Spleen (tissue), 11 donors: ENCODE measurements around the gene DOCK9. TPM values are rescaled to one million over a fixed set of nuclear protein-coding genes. Genes with fewer than 3 reads are reported as not detected.
A peak's percentile ranks its signal among the peaks of the same experiment; 100 is the strongest.

Source experiments
- DNase-seq: peaks from one replicate; pipeline ENCODE4 v3.0.0-alpha.2; 2020
- H3K27ac ChIP-seq, 8 donors: fragments of 200-600 bp; sonication (generic) in 7 of 8; 1 replicate in 4 of 8; 2 replicates in 4 of 8; pipeline versions ENCODE4 v1.5.0 to v1.8.0; 2016 to 2021; ENCODE audit warnings: inconsistent platforms in 4 of 8, mild to moderate bottlenecking in 4 of 8, moderate library complexity in 1 of 8
- H3K27me3 ChIP-seq, 7 donors: fragments of 200-600 bp; sonication (generic) in 6 of 7; replicated peaks in 1 of 7; 1 replicate in 4 of 7; 2 replicates in 3 of 7; pipeline versions ENCODE4 v1.5.0 to v1.8.0; 2016 to 2021; ENCODE audit warnings: inconsistent platforms in 3 of 7, mild to moderate bottlenecking in 1 of 7
- H3K36me3 ChIP-seq, 6 donors: fragments of 200-600 bp; sonication (generic) in 5 of 6; 1 replicate in 4 of 6; 2 replicates in 2 of 6; pipeline versions ENCODE4 v1.5.0 to v1.8.0; 2016 to 2021; ENCODE audit warnings: inconsistent platforms in 2 of 6
- H3K4me1 ChIP-seq, 6 donors: fragments of 200-600 bp; sonication (generic) in 5 of 6; 1 replicate in 3 of 6; 2 replicates in 3 of 6; pipeline versions ENCODE4 v1.5.0 to v1.8.0; 2016 to 2021; ENCODE audit warnings: inconsistent platforms in 3 of 6
- H3K4me3 ChIP-seq, 8 donors: fragments of 200-600 bp; sonication (generic) in 7 of 8; 1 replicate in 4 of 8; 2 replicates in 4 of 8; pipeline versions ENCODE4 v1.5.0 to v1.8.0; 2016 to 2021; ENCODE audit warnings: inconsistent platforms in 4 of 8, mild to moderate bottlenecking in 4 of 8, moderate library complexity in 2 of 8
- H3K9me3 ChIP-seq, 8 donors: fragments of 200-600 bp; sonication (generic) in 7 of 8; 1 replicate in 4 of 8; 2 replicates in 4 of 8; pipeline versions ENCODE4 v1.5.0 to v1.8.0; 2016 to 2021; ENCODE audit warnings: inconsistent platforms in 4 of 8
- CTCF ChIP-seq, 11 experiments: fragments of 200-600 bp in 7 of 11; fragments of 450-650 bp in 4 of 11; sonication (generic) in 4 of 11; IDR thresholded peaks in 8 of 11; conservative IDR thresholded peaks in 3 of 11; 1 replicate in 7 of 11; 2 replicates in 4 of 11; pipeline versions ENCODE4 v1.4.0 to v1.8.0; 2016 to 2021; ENCODE audit warnings: antibody characterized with exemption in 11 of 11, inconsistent platforms in 4 of 11, mild to moderate bottlenecking in 1 of 11
- POLR2A ChIP-seq, 3 donors: fragments of 450-650 bp; IDR thresholded peaks; one replicate each; pipeline ENCODE4 v1.5.1; 2017; ENCODE audit warnings: antibody characterized with exemption in 3 of 3, mild to moderate bottlenecking in 1 of 3
- POLR2AphosphoS5 ChIP-seq, 3 donors: sonication (generic); formaldehyde crosslinking; IDR thresholded peaks; one replicate each; pipeline ENCODE4 v1.5.1; 2017; ENCODE audit warnings: antibody characterized with exemption in 3 of 3
- WGBS, 5 donors: extraction: QIAGEN DNeasy Blood & Tissue Kit in 3 of 5; methylation state at CpG; one replicate each; pipeline versions ENCODE4 v1.1.5 to v1.1.7; 2013 to 2018; 5-methylcytosine and 5-hydroxymethylcytosine counted together
- intact Hi-C: fragments of 100-400 bp; cut with DNase I; formaldehyde crosslinking; loops from one replicate; pipeline ENCODE4 v1.15.0; 2023; ENCODE audit warnings: low total_unique reads
- polyA plus RNA-seq, 3 donors: library from polyadenylated mRNA; stranded (reverse); fragments of 200-250 nt; gene quantifications; one replicate each; pipeline ENCODE4 v1.2.1, GENCODE V29; 2013
- total RNA-seq, 7 donors: library from RNA; depleted of rRNA in 3 of 7; stranded (reverse); fragments of >200 nt in 3 of 7; fragmentation: NEBNext Ultra II Directional in 4 of 7; extraction: Animal tissue kit (Norgen Biotek cat#: 25700) in 4 of 7; gene quantifications; one replicate each; pipeline versions ENCODE4 v1.1.0 to v1.2.1, GENCODE V29; 2016 to 2021
- donor health status: healthy with polysubstance abuse.
- donor health status: DM: no; HTN: no; CAD: no; lungs with moderate emphysema.
- donor health status: DM: no; HTN: no; CAD: no.
- donor health status: Bipolar disorder and iron deficiency.
- donor health status: healthy.
- donor health status: DM: no; HTN: no; CAD: no.
- donor health status: DM: yes; HTN: yes; CAD: no.

DOCK9 gene
- total and polyA plus RNA-seq, 10 donors: 6.9 to 53.3 (median 47.6) TPM

DNA sequence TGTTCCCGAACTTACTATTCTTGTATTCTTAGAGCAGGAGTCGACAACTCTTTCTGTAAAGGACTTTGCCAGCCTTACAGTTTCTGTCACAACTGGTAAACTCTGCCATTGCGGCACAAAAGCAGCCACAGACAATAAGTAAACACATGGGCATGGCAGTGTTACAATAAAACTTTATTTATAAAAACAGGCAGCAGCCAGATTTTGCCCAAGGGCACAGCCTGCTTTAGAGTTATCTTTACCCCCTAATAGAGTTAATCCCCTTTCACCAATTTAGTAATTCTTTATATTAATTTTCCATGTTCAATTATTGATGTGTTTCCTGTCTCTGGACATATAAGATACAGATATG lies 19.4 kb downstream of the DOCK9 start:
- Histone ChIP-seq H3K27me3 (no peaks in the 10 kb centered on the region), H3K27ac (no peak overlapping the region)

DNA sequence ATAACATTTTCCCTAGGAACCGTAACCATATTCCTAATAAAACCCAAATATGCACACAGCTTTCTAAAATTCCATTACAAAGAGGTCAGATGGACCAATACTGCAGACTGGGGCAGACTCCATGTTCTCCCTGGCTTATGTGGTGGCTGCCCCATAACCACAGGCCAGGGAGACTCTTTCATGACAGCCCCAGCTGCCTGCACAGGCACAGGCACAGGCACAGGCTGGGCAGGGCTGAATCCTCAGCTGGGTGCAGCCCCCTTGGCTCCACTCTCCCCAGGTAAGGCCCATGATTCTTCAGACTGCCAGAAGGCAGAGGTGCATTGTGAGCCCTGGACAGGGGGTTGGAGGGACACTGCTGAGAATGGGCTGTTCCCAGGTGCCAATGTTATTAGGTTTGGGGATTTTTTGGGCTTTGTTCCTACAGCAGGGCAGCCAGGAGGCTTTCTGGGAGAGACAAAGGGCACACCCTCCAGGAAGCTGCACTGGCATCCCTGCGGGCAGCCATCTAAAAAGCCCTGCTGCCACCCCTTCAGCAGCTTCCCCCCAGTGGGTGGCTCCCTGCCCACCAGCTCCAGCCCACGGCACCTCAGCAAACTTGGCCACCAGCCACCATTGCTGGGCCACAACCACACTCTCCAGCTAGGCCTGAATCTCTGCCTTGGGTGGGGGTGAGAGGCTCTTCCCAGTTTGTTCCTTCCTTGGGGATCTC lies 20.0 kb downstream of the DOCK9 start:
- H3K4me1 ChIP-seq: peaks cover 0 to 15% (median 0%) of the 10 kb centered on the region in 6 donors
- 80 to 94% (median 92%) methylated on average over 2 to 3 of the region's 3 CpGs for WGBS, 5 donors
- H3K4me3 ChIP-seq: no peak overlapping the region
- peaks cover 0 to 7% (median 0%) of the 10 kb centered on the region in 6 donors for H3K36me3 ChIP-seq
- TF ChIP-seq POLR2AphosphoS5 (IDR thresholded peaks at IDR 0.05) (no peak), POLR2A (IDR thresholded peaks at IDR 0.05) (no peak), CTCF (IDR thresholded peaks at IDR 0.05 in 8 of 11, conservative IDR thresholded peaks at IDR 0.05 in 3 of 11) (no peak)
- intact Hi-C loops: no loop called here
- no peak overlapping the region for H3K27ac ChIP-seq
- H3K9me3 ChIP-seq: no peaks in the 10 kb centered on the region
- DNase-seq: peak; percentile 35
- no peaks in the 10 kb centered on the region for H3K27me3 ChIP-seq

More for the DNA sequence above, 19.4 kb downstream of the DOCK9 start:
- TF ChIP-seq POLR2A (IDR thresholded peaks at IDR 0.05): no peak
- TF ChIP-seq POLR2AphosphoS5 (IDR thresholded peaks at IDR 0.05): no peak
- TF ChIP-seq CTCF (IDR thresholded peaks at IDR 0.05 in 8 of 11, conservative IDR thresholded peaks at IDR 0.05 in 3 of 11): no peak
- DNase-seq: no peak
- Histone ChIP-seq H3K9me3 (no peaks in the 10 kb centered on the region), H3K36me3 (peaks cover 0 to 7% (median 0%) of the 10 kb centered on the region in 6 donors), H3K4me3 (no peak overlapping the region), H3K4me1 (peaks cover 0 to 18% (median 0%) of the 10 kb centered on the region in 6 donors)
- intact Hi-C loops: no loop called here
- 95 to 100% (median 97%) methylated on average over 3 of the region's 3 CpGs for WGBS, 5 donors

- no peaks in the 10 kb centered on the region for H3K27me3 ChIP-seq
- intact Hi-C loops: no loop called here
- H3K4me3 ChIP-seq: no peak overlapping the region
- TF ChIP-seq POLR2AphosphoS5 (IDR thresholded peaks at IDR 0.05): no peak
- H3K9me3 ChIP-seq: no peaks in the 10 kb centered on the region
- peaks cover 0 to 11% (median 0%) of the 10 kb centered on the region in 6 donors for H3K4me1 ChIP-seq
- 94 to 99% (median 96%) methylated on average over 9 of the region's 9 CpGs for WGBS, 5 donors
- no peak for DNase-seq
- no peak overlapping the region for H3K27ac ChIP-seq
- peaks cover 0 to 7% (median 0%) of the 10 kb centered on the region in 6 donors for H3K36me3 ChIP-seq
Measured at GRCh38 chr13:98955336-98955735, 22.5 kb downstream of the DOCK9 start.

- Histone ChIP-seq H3K27ac (no peak overlapping the region), H3K9me3 (no peaks in the 10 kb centered on the region), H3K27me3 (no peaks in the 10 kb centered on the region), H3K4me1 (peaks cover 0 to 4% (median 0%) of the 10 kb centered on the region in 6 donors), H3K4me3 (no peak overlapping the region), H3K36me3 (peaks cover 0 to 7% (median 0%) of the 10 kb centered on the region in 6 donors)
- 91 to 100% (median 92%) methylated on average over 4 of the region's 4 CpGs for WGBS, 5 donors
- DNase-seq: peak; percentile 8
- intact Hi-C loops: no loop called here
- TF ChIP-seq POLR2AphosphoS5 (IDR thresholded peaks at IDR 0.05): no peak
- no peak for TF ChIP-seq POLR2A (IDR thresholded peaks at IDR 0.05)
- TF ChIP-seq CTCF (IDR thresholded peaks at IDR 0.05 in 8 of 11, conservative IDR thresholded peaks at IDR 0.05 in 3 of 11): no peak
Measured at GRCh38 chr13:98954313-98954712, 23.6 kb downstream of the DOCK9 start.
